ENCODE data around the gene FLII. TPM values are rescaled to one million over a fixed set of nuclear protein-coding genes. Genes with fewer than 3 reads are reported as not detected.

The FLII gene
- total and polyA plus RNA-seq, 2 of the 13 experiments (the other 11 are each of a cell fraction or from before 2014, with no cell fraction given): 130 to 303 TPM

GRCh38 chr17:18225121-18225641, 33.4 kb downstream of the FLII start, which contains the start of gene LLGL1 (continued):
- no peak for TF ChIP-seq SOX13 (IDR thresholded peaks at IDR 0.05)
- peak in 1 of 2 experiments; percentile 68; a peak in 2 of 4 replicates for TF ChIP-seq SOX13 (CRISPR knock-in tag; conservative IDR thresholded peaks at IDR 0.05 in 1 of 2, IDR thresholded peaks at IDR 0.05 in 1 of 2)
- 0 out of 2 replicates have a peak, but pooled peaks have one; percentile 13 for TF ChIP-seq CHD2 (IDR thresholded peaks at IDR 0.05; ENCODE audit: low read depth, low read length)
- peak; percentile 90 for TF ChIP-seq SP2 (CRISPR knock-in tag; IDR thresholded peaks at IDR 0.05)
- TF ChIP-seq THYN1 (CRISPR knock-in tag; IDR thresholded peaks at IDR 0.05; ENCODE audit: borderline replicate concordance, low read depth): no peak
- TF ChIP-seq NCOA1 (CRISPR knock-in tag; IDR thresholded peaks at IDR 0.05): no peak
- 0 out of 2 replicates have a peak, but pooled peaks have one; percentile 35 for TF ChIP-seq ZNF850 (CRISPR knock-in tag; conservative IDR thresholded peaks at IDR 0.05)
- TF ChIP-seq, protein P1, sequence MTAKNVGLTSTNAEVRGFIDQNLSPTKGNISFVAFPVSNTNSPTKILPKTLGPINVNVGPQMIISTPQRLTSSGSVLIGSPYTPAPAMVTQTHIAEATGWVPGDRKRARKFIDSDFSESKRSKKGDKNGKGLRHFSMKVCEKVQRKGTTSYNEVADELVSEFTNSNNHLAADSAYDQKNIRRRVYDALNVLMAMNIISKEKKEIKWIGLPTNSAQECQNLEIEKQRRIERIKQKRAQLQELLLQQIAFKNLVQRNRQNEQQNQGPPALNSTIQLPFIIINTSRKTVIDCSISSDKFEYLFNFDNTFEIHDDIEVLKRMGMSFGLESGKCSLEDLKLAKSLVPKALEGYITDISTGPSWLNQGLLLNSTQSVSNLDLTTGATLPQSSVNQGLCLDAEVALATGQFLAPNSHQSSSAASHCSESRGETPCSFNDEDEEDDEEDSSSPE (CRISPR knock-in tag; IDR thresholded peaks at IDR 0.05): 0 out of 2 replicates have a peak, but pooled peaks have one; percentile 43
- TF ChIP-seq ZNF678 (CRISPR knock-in tag; IDR thresholded peaks at IDR 0.05): no peak
- 0 out of 2 replicates have a peak, but pooled peaks have one; percentile 6 for TF ChIP-seq MEIS2 (CRISPR knock-in tag; IDR thresholded peaks at IDR 0.05)
- TF ChIP-seq PHF8 (CRISPR knock-in tag; IDR thresholded peaks at IDR 0.05): peak; percentile 8; the same call in 1 of the 2 replicates
- TF ChIP-seq SP4 (CRISPR knock-in tag; IDR thresholded peaks at IDR 0.05): peak; percentile 80
- TF ChIP-seq GABPB1 (CRISPR knock-in tag; IDR thresholded peaks at IDR 0.05): peak; percentile 82

Measured in HepG2 (cell line).